ENCODE measurements around the gene GNB1.

Gene GNB1

DNA sequence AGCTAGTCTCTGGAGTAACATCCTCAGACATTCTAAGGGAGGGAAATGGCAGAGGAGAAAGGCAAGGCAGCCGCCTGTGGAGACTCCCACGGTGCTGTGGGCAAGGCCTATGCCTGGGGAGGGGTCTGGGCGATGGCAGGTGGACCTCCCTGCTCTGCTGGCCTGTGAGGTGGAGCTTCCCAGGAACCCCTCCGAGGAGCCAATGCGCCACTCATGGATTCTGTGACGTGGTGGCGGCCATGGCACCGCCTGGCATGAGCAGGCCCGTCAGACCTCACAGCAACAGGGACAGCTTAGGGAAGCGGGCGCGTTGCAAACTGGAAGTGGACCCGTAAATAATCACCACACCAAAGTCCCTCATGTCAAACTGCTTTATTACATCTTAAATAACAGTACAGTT, 106.0 kb downstream of the GNB1 start:
- no peak for TF ChIP-seq ZFP3 (CRISPR knock-in tag; IDR thresholded peaks at IDR 0.05)
- TF ChIP-seq ESRRG (CRISPR knock-in tag; IDR thresholded peaks at IDR 0.05) = no peak
- no peak for TF ChIP-seq ZNF8 (CRISPR knock-in tag; IDR thresholded peaks at IDR 0.05)
- TF ChIP-seq CSRNP3 (CRISPR knock-in tag; IDR thresholded peaks at IDR 0.05) = no peak
- no peak for TF ChIP-seq PPARA (CRISPR knock-in tag; IDR thresholded peaks at IDR 0.05; ENCODE audit: borderline replicate concordance)
- TF ChIP-seq GLIS3 (CRISPR knock-in tag; IDR thresholded peaks at IDR 0.05) = no peak
- TF ChIP-seq ZNF565 (CRISPR knock-in tag; conservative IDR thresholded peaks at IDR 0.05; ENCODE audit: low read depth) = no peak
- TF ChIP-seq SNAI2 (CRISPR knock-in tag; IDR thresholded peaks at IDR 0.05) = no peak
- no peak for TF ChIP-seq BACH2 (CRISPR knock-in tag; IDR thresholded peaks at IDR 0.05; ENCODE audit: borderline replicate concordance)
- no peak for TF ChIP-seq ISL1 (CRISPR knock-in tag; IDR thresholded peaks at IDR 0.05)
- TF ChIP-seq, protein P1, sequence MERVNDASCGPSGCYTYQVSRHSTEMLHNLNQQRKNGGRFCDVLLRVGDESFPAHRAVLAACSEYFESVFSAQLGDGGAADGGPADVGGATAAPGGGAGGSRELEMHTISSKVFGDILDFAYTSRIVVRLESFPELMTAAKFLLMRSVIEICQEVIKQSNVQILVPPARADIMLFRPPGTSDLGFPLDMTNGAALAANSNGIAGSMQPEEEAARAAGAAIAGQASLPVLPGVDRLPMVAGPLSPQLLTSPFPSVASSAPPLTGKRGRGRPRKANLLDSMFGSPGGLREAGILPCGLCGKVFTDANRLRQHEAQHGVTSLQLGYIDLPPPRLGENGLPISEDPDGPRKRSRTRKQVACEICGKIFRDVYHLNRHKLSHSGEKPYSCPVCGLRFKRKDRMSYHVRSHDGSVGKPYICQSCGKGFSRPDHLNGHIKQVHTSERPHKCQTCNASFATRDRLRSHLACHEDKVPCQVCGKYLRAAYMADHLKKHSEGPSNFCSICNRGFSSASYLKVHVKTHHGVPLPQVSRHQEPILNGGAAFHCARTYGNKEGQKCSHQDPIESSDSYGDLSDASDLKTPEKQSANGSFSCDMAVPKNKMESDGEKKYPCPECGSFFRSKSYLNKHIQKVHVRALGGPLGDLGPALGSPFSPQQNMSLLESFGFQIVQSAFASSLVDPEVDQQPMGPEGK (CRISPR knock-in tag; IDR thresholded peaks at IDR 0.05; ENCODE audit: borderline replicate concordance) = no peak
- no peak for TF ChIP-seq RARB (CRISPR knock-in tag; IDR thresholded peaks at IDR 0.05)
- no peak for TF ChIP-seq ZC3H10 (CRISPR knock-in tag; IDR thresholded peaks at IDR 0.05)
- no peak for TF ChIP-seq CSDC2 (CRISPR knock-in tag; IDR thresholded peaks at IDR 0.05)
- no peak for TF ChIP-seq CREB5 (CRISPR knock-in tag; IDR thresholded peaks at IDR 0.05; ENCODE audit: low read depth)
- ATAC-seq = no peak

DNA sequence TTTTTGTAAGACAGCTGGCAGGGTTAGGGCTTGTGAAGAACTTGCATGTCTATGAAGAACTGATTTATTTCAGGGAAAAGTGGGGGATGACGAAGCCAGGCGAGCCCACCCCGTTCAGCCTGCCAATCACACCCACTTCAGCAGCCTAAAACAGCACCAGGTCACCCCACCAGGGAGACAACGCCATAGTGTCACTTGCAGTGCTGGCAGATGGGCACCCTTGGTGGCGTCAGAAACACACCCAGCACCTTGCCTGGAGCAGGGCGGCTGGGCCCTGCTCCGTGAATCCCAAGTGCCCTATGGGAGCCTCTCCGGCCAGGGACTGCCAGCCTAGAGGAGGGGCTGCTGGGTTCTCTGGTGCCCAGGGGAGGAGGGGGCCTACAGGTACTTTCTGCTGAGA, 107.6 kb downstream of the GNB1 start:
- TF ChIP-seq ZNF565 (CRISPR knock-in tag; conservative IDR thresholded peaks at IDR 0.05; ENCODE audit: low read depth) (no peak), OSR1 (CRISPR knock-in tag; IDR thresholded peaks at IDR 0.05) (no peak), PPARA (CRISPR knock-in tag; IDR thresholded peaks at IDR 0.05; ENCODE audit: borderline replicate concordance) (no peak), ZFP3 (CRISPR knock-in tag; IDR thresholded peaks at IDR 0.05) (no peak), ESRRG (CRISPR knock-in tag; IDR thresholded peaks at IDR 0.05) (no peak), CREB5 (CRISPR knock-in tag; IDR thresholded peaks at IDR 0.05; ENCODE audit: low read depth) (no peak), ZFP30 (CRISPR knock-in tag; IDR thresholded peaks at IDR 0.05) (no peak), ZNF8 (CRISPR knock-in tag; IDR thresholded peaks at IDR 0.05) (no peak), CSDC2 (CRISPR knock-in tag; IDR thresholded peaks at IDR 0.05) (no peak), BACH2 (CRISPR knock-in tag; IDR thresholded peaks at IDR 0.05; ENCODE audit: borderline replicate concordance) (no peak), CSRNP3 (CRISPR knock-in tag; IDR thresholded peaks at IDR 0.05) (no peak), TCF4 (CRISPR knock-in tag; IDR thresholded peaks at IDR 0.05; ENCODE audit: borderline replicate concordance) (no peak), TOX (CRISPR knock-in tag; IDR thresholded peaks at IDR 0.05; ENCODE audit: borderline replicate concordance) (no peak), ISL1 (CRISPR knock-in tag; IDR thresholded peaks at IDR 0.05) (no peak), SNAI2 (CRISPR knock-in tag; IDR thresholded peaks at IDR 0.05) (no peak), ARNTL (CRISPR knock-in tag; IDR thresholded peaks at IDR 0.05; ENCODE audit: borderline replicate concordance, low read depth) (no peak)
- TF ChIP-seq, protein P2, sequence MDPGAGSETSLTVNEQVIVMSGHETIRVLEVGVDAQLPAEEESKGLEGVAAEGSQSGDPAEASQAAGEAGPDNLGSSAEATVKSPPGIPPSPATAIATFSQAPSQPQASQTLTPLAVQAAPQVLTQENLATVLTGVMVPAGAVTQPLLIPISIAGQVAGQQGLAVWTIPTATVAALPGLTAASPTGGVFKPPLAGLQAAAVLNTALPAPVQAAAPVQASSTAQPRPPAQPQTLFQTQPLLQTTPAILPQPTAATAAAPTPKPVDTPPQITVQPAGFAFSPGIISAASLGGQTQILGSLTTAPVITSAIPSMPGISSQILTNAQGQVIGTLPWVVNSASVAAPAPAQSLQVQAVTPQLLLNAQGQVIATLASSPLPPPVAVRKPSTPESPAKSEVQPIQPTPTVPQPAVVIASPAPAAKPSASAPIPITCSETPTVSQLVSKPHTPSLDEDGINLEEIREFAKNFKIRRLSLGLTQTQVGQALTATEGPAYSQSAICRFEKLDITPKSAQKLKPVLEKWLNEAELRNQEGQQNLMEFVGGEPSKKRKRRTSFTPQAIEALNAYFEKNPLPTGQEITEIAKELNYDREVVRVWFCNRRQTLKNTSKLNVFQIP (CRISPR knock-in tag; IDR thresholded peaks at IDR 0.05; ENCODE audit: borderline replicate concordance, low read depth) = no peak
- TF ChIP-seq, protein P3, sequence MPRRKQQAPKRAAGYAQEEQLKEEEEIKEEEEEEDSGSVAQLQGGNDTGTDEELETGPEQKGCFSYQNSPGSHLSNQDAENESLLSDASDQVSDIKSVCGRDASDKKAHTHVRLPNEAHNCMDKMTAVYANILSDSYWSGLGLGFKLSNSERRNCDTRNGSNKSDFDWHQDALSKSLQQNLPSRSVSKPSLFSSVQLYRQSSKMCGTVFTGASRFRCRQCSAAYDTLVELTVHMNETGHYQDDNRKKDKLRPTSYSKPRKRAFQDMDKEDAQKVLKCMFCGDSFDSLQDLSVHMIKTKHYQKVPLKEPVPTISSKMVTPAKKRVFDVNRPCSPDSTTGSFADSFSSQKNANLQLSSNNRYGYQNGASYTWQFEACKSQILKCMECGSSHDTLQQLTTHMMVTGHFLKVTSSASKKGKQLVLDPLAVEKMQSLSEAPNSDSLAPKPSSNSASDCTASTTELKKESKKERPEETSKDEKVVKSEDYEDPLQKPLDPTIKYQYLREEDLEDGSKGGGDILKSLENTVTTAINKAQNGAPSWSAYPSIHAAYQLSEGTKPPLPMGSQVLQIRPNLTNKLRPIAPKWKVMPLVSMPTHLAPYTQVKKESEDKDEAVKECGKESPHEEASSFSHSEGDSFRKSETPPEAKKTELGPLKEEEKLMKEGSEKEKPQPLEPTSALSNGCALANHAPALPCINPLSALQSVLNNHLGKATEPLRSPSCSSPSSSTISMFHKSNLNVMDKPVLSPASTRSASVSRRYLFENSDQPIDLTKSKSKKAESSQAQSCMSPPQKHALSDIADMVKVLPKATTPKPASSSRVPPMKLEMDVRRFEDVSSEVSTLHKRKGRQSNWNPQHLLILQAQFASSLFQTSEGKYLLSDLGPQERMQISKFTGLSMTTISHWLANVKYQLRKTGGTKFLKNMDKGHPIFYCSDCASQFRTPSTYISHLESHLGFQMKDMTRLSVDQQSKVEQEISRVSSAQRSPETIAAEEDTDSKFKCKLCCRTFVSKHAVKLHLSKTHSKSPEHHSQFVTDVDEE (CRISPR knock-in tag; IDR thresholded peaks at IDR 0.05) = no peak
- no peak for ATAC-seq

All from SK-N-SH treated with all-trans-retinoic acid at 6 μM for 48 hours (cell line).